Endothelial cell of umbilical vein (primary cell): ENCODE measurements around the gene SCARF2. TPM values are rescaled to one million over a fixed set of nuclear protein-coding genes. Genes with fewer than 3 reads are reported as not detected.

Experiments used
- BruUV-seq: library from RNA; stranded (reverse); fragments of 400-500 nt; replicated peaks from 2 replicates; lab custom pipeline; 2021; lab: Mats Ljungman, UMichigan
- CTCF ChIA-PET: fragments of 300-600, 350-600 bp; sonication (Branson Sonifier 250); formaldehyde crosslinking; loops from one replicate; lab custom pipeline; 2021; ENCODE audit warnings: antibody characterized with exemption, inconsistent platforms; lab: Charles Lee
- POLR2A ChIA-PET: fragments of 300-600, 350-600 bp; sonication (Branson Sonifier 250); formaldehyde crosslinking; loops from one replicate; lab custom pipeline; 2021; ENCODE audit warnings: antibody characterized with exemption, inconsistent platforms; lab: Charles Lee
- DNase-seq: peaks from one replicate; pipeline ENCODE4 v3.0.0-alpha.2; 2011; ENCODE audit warnings: low read depth, low spot score
- FAIRE-seq: peaks from 2 replicates; lab custom pipeline; 2011; peaks lifted over from hg19 to GRCh38; lab: Jason Lieb, UNC
- H2AFZ ChIP-seq: 2 replicates; pipeline ENCODE4 v1.6.0; 2012; ENCODE audit warnings: low read depth, low read length, control low read depth, inconsistent platforms
- H3K27ac ChIP-seq: 2 replicates; pipeline ENCODE4 v1.5.1; 2011; ENCODE audit warnings: low read depth, mild to moderate bottlenecking, control low read depth, low read length, moderate library complexity; ENCODE audit not compliant: insufficient read depth
- H3K27me3 ChIP-seq, 2 experiments: 2 replicates each; pipeline versions ENCODE4 v1.6.0 to v1.6.1; 2011; ENCODE audit warnings: low read length in 2 of 2, mixed read lengths in 1 of 2; ENCODE audit not compliant: control insufficient read depth in 2 of 2, insufficient read depth in 2 of 2
- H3K36me3 ChIP-seq, 2 experiments: 2 replicates in 1 of 2; 3 replicates in 1 of 2; pipeline ENCODE4 v1.5.1; 2011; ENCODE audit warnings: low read length in 2 of 2, mild to moderate bottlenecking in 1 of 2, moderate library complexity in 1 of 2; ENCODE audit not compliant: control insufficient read depth in 2 of 2, insufficient read depth in 2 of 2; ENCODE audit errors: extremely low read depth in 1 of 2
- H3K4me1 ChIP-seq: 3 replicates; pipeline ENCODE4 v1.5.1; 2011; ENCODE audit warnings: mild to moderate bottlenecking, low read length; ENCODE audit not compliant: control insufficient read depth, insufficient read depth; ENCODE audit errors: extremely low read depth
- H3K4me2 ChIP-seq: 2 replicates; pipeline ENCODE4 v1.6.1; 2011; ENCODE audit warnings: low read length, control low read depth, mixed read lengths; ENCODE audit not compliant: insufficient read depth
- H3K4me3 ChIP-seq, 3 experiments: fragments of 200-600 bp in 1 of 3; sonication (generic), shearing (Covaris generic) in 1 of 3; replicated peaks in 1 of 3; 2 replicates each; pipeline ENCODE4 v1.5.1; 2011 to 2016; ENCODE audit warnings: control low read depth in 3 of 3, low read length in 3 of 3, mild to moderate bottlenecking in 2 of 3, inconsistent platforms in 1 of 3, low read depth in 1 of 3, moderate library complexity in 1 of 3; ENCODE audit not compliant: insufficient read depth in 1 of 3
- H3K79me2 ChIP-seq: 2 replicates; pipeline ENCODE4 v1.6.0; 2012; ENCODE audit warnings: low read length, inconsistent platforms; ENCODE audit not compliant: control insufficient read depth, insufficient read depth
- H3K9ac ChIP-seq: replicated peaks from 2 replicates; pipeline ENCODE3; 2011; ENCODE audit warnings: low read length, control low read depth; ENCODE audit not compliant: insufficient read depth; ENCODE audit errors: extremely low read depth
- H3K9me1 ChIP-seq: replicated peaks from 3 replicates; pipeline ENCODE4 v1.6.0; 2011; ENCODE audit warnings: mild to moderate bottlenecking, low read length; ENCODE audit not compliant: control insufficient read depth, insufficient read depth; ENCODE audit errors: extremely low read depth
- H3K9me3 ChIP-seq: replicated peaks from 2 replicates; pipeline ENCODE4 v1.5.1; 2012; ENCODE audit warnings: low read length, inconsistent platforms; ENCODE audit not compliant: control insufficient read depth, insufficient read depth
- H4K20me1 ChIP-seq: replicated peaks from 2 replicates; pipeline ENCODE3; 2011; ENCODE audit warnings: mild to moderate bottlenecking, low read length; ENCODE audit not compliant: control insufficient read depth, insufficient read depth; ENCODE audit errors: extremely low read depth
- CTCF ChIP-seq, 2 donors: IDR thresholded peaks; 1 replicate in 1 of 2; 2 replicates in 1 of 2; pipeline ENCODE4 v1.5.1; 2011; ENCODE audit warnings: low read length in 2 of 2, mild to moderate bottlenecking in 2 of 2, moderate library complexity in 2 of 2, control low read depth in 1 of 2, inconsistent platforms in 1 of 2, low read depth in 1 of 2; ENCODE audit not compliant: insufficient read depth in 1 of 2; ENCODE audit errors: extremely low read depth in 1 of 2
- EZH2 ChIP-seq: IDR thresholded peaks from 2 replicates; pipeline ENCODE4 v1.6.1; 2012; ENCODE audit warnings: borderline replicate concordance, low read depth, mild to moderate bottlenecking, moderate library complexity, low read length, inconsistent platforms; ENCODE audit not compliant: severe bottlenecking
- FOS ChIP-seq: IDR thresholded peaks from 2 replicates; pipeline ENCODE4 v1.6.1; 2011; ENCODE audit warnings: mild to moderate bottlenecking, low read length, moderate library complexity, borderline replicate concordance; ENCODE audit not compliant: insufficient read depth
- GATA2 ChIP-seq: IDR thresholded peaks from 2 replicates; pipeline ENCODE4 v1.7.0; 2011; ENCODE audit warnings: low read depth, mild to moderate bottlenecking, moderate library complexity, mixed read lengths, low read length; ENCODE audit not compliant: insufficient read length, insufficient read depth
- JUN ChIP-seq: IDR thresholded peaks from 2 replicates; pipeline ENCODE4 v1.6.1; 2011; ENCODE audit warnings: borderline replicate concordance, low read depth; ENCODE audit not compliant: insufficient read length, insufficient read depth
- MAX ChIP-seq: IDR thresholded peaks from 2 replicates; pipeline ENCODE4 v1.6.1; 2011; ENCODE audit not compliant: insufficient read depth, insufficient read length
- MYC ChIP-seq: IDR thresholded peaks from one replicate; pipeline ENCODE4 v1.6.1; 2011; ENCODE audit warnings: mild to moderate bottlenecking, low read depth, low read length
- POLR2A ChIP-seq: IDR thresholded peaks from 2 replicates; pipeline ENCODE4 v1.6.1; 2012; ENCODE audit warnings: low read depth, mild to moderate bottlenecking, control low read depth, low read length
- POLR2AphosphoS5 ChIP-seq: IDR thresholded peaks from 2 replicates; pipeline ENCODE4 v1.6.1; 2012; ENCODE audit warnings: low read depth, mild to moderate bottlenecking, control low read depth, low read length, moderate library complexity; ENCODE audit not compliant: insufficient read depth
- dilution Hi-C: fragments of 300-500 bp; cut with MboI; formaldehyde crosslinking; loops from one replicate; pipeline ENCODE4 v1.15.0; 2019; ENCODE audit warnings: low sequenced_read_pairs; ENCODE audit not compliant: extremely low pct_ligation_motif_present
- intact Hi-C: fragments of 100-400 bp; cut with micrococcal nuclease; formaldehyde crosslinking; loops from one replicate; pipeline ENCODE4 v1.10.0; 2022
- polyA plus RNA-seq, 4 experiments: library from polyadenylated mRNA; depleted of rRNA in 3 of 4; stranded (reverse) in 3 of 4; unstranded in 1 of 4; fragments of >200 nt; gene quantifications; 2 replicates each; pipeline versions ENCODE4 v1.2.1 to v1.2.3, GENCODE V29; 2011 to 2012; ENCODE audit warnings: missing spikeins in 1 of 4
- total RNA-seq: library from RNA; stranded (reverse); gene quantifications from 2 replicates; pipeline ENCODE4 v1.2.3, GENCODE V29; 2021

The SCARF2 gene
- total and polyA plus RNA-seq, 2 donors (not counting 3 experiments of a cell fraction or from before 2014, with no cell fraction given): 15.7 to 20.1 TPM

GRCh38 chr22:20464096-20464614 lies 26.5 kb upstream of the SCARF2 start:
- H3K4me2 ChIP-seq: no peak overlapping the region
- TF ChIP-seq MYC (no peak), POLR2AphosphoS5 (no peak), JUN (no peak), POLR2A (no peak), GATA2 (no peak)

GRCh38 chr22:20463324-20464095 lies 25.9 kb upstream of the SCARF2 start:
- H3K36me3 ChIP-seq: peaks cover 0 to 7% of the 10 kb centered on the region in 2 experiments
- POLR2A ChIA-PET: no interaction called here
- FAIRE-seq: no peak

More at GRCh38 chr22:20464096-20464614, 26.5 kb upstream of the SCARF2 start:
- Histone ChIP-seq H3K4me3 (no peak overlapping the region), H3K4me1 (no peaks in the 10 kb centered on the region), H3K9me1 (no peaks in the 10 kb centered on the region), H3K36me3 (peaks cover 0 to 7% of the 10 kb centered on the region in 2 experiments), H3K9me3 (no peaks in the 10 kb centered on the region), H3K9ac (no peak overlapping the region), H3K79me2 (no peaks in the 10 kb centered on the region), H2AFZ (no peak overlapping the region), H3K27ac (no peak overlapping the region), H3K27me3 (no peaks in the 10 kb centered on the region), H4K20me1 (no peaks in the 10 kb centered on the region)
- no TSS peak for BruUV-seq
- ChIA-PET POLR2A (no interaction called here), CTCF (interaction anchor here (1.4 to 3.2 kb wide), 2 partner anchors 46 to 107 kb away, joined by 5 to 16 read pairs; no protein-coding TSS in a partner anchor)
- intact Hi-C loops (no loop called here), dilution Hi-C loops (no loop called here)
- no peak for FAIRE-seq
- DNase-seq: no peak

More at GRCh38 chr22:20463324-20464095, 25.9 kb upstream of the SCARF2 start:
- intact Hi-C loops (no loop called here), dilution Hi-C loops (no loop called here)
- H3K79me2 ChIP-seq: no peaks in the 10 kb centered on the region
- no peaks in the 10 kb centered on the region for H3K9me1 ChIP-seq
- H3K9ac ChIP-seq: no peak overlapping the region
- H3K4me3 ChIP-seq: no peak overlapping the region
- TF ChIP-seq EZH2 (no peak), MAX (no peak), POLR2A (no peak), FOS (no peak), CTCF (IDR thresholded peaks at IDR 0.05; ENCODE audit: extremely low read depth in 1 of 2, insufficient read depth in 1 of 2, low read depth in 1 of 2, low read length in 2 of 2) (no peak), GATA2 (no peak), MYC (no peak), JUN (no peak), POLR2AphosphoS5 (no peak)
- H3K4me2 ChIP-seq: no peak overlapping the region
- H3K27ac ChIP-seq: no peak overlapping the region
- no peak overlapping the region for H2AFZ ChIP-seq
- no peaks in the 10 kb centered on the region for H4K20me1 ChIP-seq
- no peaks in the 10 kb centered on the region for H3K27me3 ChIP-seq
- CTCF ChIA-PET: interaction anchor here (0.6 to 3.2 kb wide), 3 partner anchors 32 to 108 kb away, joined by 3 to 16 read pairs (median 5); partner anchors contain the start of gene KLHL22
- no peaks in the 10 kb centered on the region for H3K4me1 ChIP-seq
- BruUV-seq: no TSS peak
- no peak for DNase-seq
- H3K9me3 ChIP-seq: no peaks in the 10 kb centered on the region
